ENCODE measurements around the gene DCTD.

The DCTD gene

GRCh38 chr4:182923366-182923765 lies 6.2 kb upstream of the DCTD start:
- TF ChIP-seq POLR2AphosphoS5 (IDR thresholded peaks at IDR 0.05; ENCODE audit: low read depth, low read length) (no peak), TAF1 (IDR thresholded peaks at IDR 0.05; ENCODE audit: borderline replicate concordance, insufficient read depth, low read length) (no peak), REST (IDR thresholded peaks at IDR 0.05; ENCODE audit: insufficient read depth in 1 of 2, low read depth in 2 of 2, low read length in 2 of 2) (no peak), FOXP2 (optimal IDR thresholded peaks at IDR 0.05; ENCODE audit: borderline replicate concordance, extremely low read depth, extremely low read length, insufficient read depth) (no peak)

- TF ChIP-seq POLR2AphosphoS5 (IDR thresholded peaks at IDR 0.05; ENCODE audit: low read depth, low read length) (no peak), FOXP2 (optimal IDR thresholded peaks at IDR 0.05; ENCODE audit: borderline replicate concordance, extremely low read depth, extremely low read length, insufficient read depth) (no peak), REST (IDR thresholded peaks at IDR 0.05; ENCODE audit: insufficient read depth in 1 of 2, low read depth in 2 of 2, low read length in 2 of 2) (no peak), SIN3A (IDR thresholded peaks at IDR 0.05; ENCODE audit: borderline replicate concordance, insufficient read depth, low read length) (no peak), TAF1 (IDR thresholded peaks at IDR 0.05; ENCODE audit: borderline replicate concordance, insufficient read depth, low read length) (no peak)
Observed at GRCh38 chr4:182922501-182923284, 5.5 kb upstream of the DCTD start.

GRCh38 chr4:182921608-182922007 lies 4.4 kb upstream of the DCTD start:
- TF ChIP-seq REST (IDR thresholded peaks at IDR 0.05; ENCODE audit: insufficient read depth in 1 of 2, low read depth in 2 of 2, low read length in 2 of 2), result no peak
- no peak for TF ChIP-seq SIN3A (IDR thresholded peaks at IDR 0.05; ENCODE audit: borderline replicate concordance, insufficient read depth, low read length)
- TF ChIP-seq POLR2AphosphoS5 (IDR thresholded peaks at IDR 0.05; ENCODE audit: low read depth, low read length), result no peak
- no peak for TF ChIP-seq FOXP2 (optimal IDR thresholded peaks at IDR 0.05; ENCODE audit: borderline replicate concordance, extremely low read depth, extremely low read length, insufficient read depth)
- no peak for TF ChIP-seq TAF1 (IDR thresholded peaks at IDR 0.05; ENCODE audit: borderline replicate concordance, insufficient read depth, low read length)

- TF ChIP-seq SIN3A (IDR thresholded peaks at IDR 0.05; ENCODE audit: borderline replicate concordance, insufficient read depth, low read length), result no peak
- TF ChIP-seq REST (IDR thresholded peaks at IDR 0.05; ENCODE audit: insufficient read depth in 1 of 2, low read depth in 2 of 2, low read length in 2 of 2), result no peak
- no peak for TF ChIP-seq FOXP2 (optimal IDR thresholded peaks at IDR 0.05; ENCODE audit: borderline replicate concordance, extremely low read depth, extremely low read length, insufficient read depth)
- TF ChIP-seq TAF1 (IDR thresholded peaks at IDR 0.05; ENCODE audit: borderline replicate concordance, insufficient read depth, low read length), result no peak
- TF ChIP-seq POLR2AphosphoS5 (IDR thresholded peaks at IDR 0.05; ENCODE audit: low read depth, low read length), result no peak
Observed at GRCh38 chr4:182920676-182921075, 3.5 kb upstream of the DCTD start.
